Fibroblast of the aortic adventitia (primary cell): Measurements from ENCODE around the gene ANXA1. TPM values are rescaled to one million over a fixed set of nuclear protein-coding genes. Genes with fewer than 3 reads are reported as not detected.
"Not testable (repeated sequence)": the region's sequence is repeated elsewhere in the genome, so short reads cannot be mapped to it uniquely, and the experiment has no call there.

Experiments
- DNase-seq: peaks from one replicate; pipeline ENCODE4 v3.0.0-alpha.2; 2010; ENCODE audit warnings: low read depth
- H3K4me3 ChIP-seq: 2 replicates; pipeline ENCODE4 v1.5.1; 2011; ENCODE audit warnings: low read depth, mild to moderate bottlenecking, control low read depth, low read length, moderate library complexity
- total RNA-seq: library from RNA; depleted of rRNA; stranded (reverse); fragments of >200 nt; gene quantifications from 2 replicates; pipeline ENCODE4 v1.2.3, GENCODE V29; 2012; ENCODE audit warnings: low replicate concordance
- TF ChIP-seq, protein P1 (sequence below): IDR thresholded peaks from 2 replicates; pipeline ENCODE4 v1.5.1; 2011; ENCODE audit warnings: mild to moderate bottlenecking, low read length, control low read depth, inconsistent platforms; ENCODE audit not compliant: insufficient read depth

The ANXA1 gene
- 923 and 1,627 TPM in 2 replicates for total RNA-seq

GRCh38 chr9:73151653-73152542 is at the start of gene ANXA1:
TSS of gene ANXA1 (plus strand) at chr9:73151865. CDS start at chr9:73158536, 6,671 bp downstream.
- TF ChIP-seq, protein P1, sequence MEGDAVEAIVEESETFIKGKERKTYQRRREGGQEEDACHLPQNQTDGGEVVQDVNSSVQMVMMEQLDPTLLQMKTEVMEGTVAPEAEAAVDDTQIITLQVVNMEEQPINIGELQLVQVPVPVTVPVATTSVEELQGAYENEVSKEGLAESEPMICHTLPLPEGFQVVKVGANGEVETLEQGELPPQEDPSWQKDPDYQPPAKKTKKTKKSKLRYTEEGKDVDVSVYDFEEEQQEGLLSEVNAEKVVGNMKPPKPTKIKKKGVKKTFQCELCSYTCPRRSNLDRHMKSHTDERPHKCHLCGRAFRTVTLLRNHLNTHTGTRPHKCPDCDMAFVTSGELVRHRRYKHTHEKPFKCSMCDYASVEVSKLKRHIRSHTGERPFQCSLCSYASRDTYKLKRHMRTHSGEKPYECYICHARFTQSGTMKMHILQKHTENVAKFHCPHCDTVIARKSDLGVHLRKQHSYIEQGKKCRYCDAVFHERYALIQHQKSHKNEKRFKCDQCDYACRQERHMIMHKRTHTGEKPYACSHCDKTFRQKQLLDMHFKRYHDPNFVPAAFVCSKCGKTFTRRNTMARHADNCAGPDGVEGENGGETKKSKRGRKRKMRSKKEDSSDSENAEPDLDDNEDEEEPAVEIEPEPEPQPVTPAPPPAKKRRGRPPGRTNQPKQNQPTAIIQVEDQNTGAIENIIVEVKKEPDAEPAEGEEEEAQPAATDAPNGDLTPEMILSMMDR = no peak
- DNase-seq = peak; percentile 95
- H3K4me3 ChIP-seq = peak within 1 kb of the TSS; percentile 79

- TF ChIP-seq, protein P1 = no peak
- no peak for DNase-seq
- no peak overlapping the region for H3K4me3 ChIP-seq
Observed at GRCh38 chr9:73104342-73104741, 47.3 kb upstream of the ANXA1 start.

- DNase-seq = no peak
- TF ChIP-seq, protein P1 = no peak
- H3K4me3 ChIP-seq = no peak overlapping the region
Observed at GRCh38 chr9:73104921-73105320, 46.7 kb upstream of the ANXA1 start.

- TF ChIP-seq, protein P1 = peak; percentile 85
- not testable (repeated sequence) for H3K4me3 ChIP-seq
- DNase-seq = peak; percentile 78
Observed at GRCh38 chr9:73107489-73108069, 44.1 kb upstream of the ANXA1 start.

- TF ChIP-seq, protein P1 = no peak
- H3K4me3 ChIP-seq = no peak overlapping the region
- DNase-seq = no peak
Observed at GRCh38 chr9:73114058-73114457, 37.6 kb upstream of the ANXA1 start.

GRCh38 chr9:73114958-73115357 is 36.7 kb upstream of the ANXA1 start:
- DNase-seq = peak; percentile 60
- no peak overlapping the region for H3K4me3 ChIP-seq
- TF ChIP-seq, protein P1 = no peak
